ENCODE results near the gene CCL11. TPM values are rescaled to one million over a fixed set of nuclear protein-coding genes. Genes with fewer than 3 reads are reported as not detected.

The CCL11 gene
- polyA plus RNA-seq, 1 donor from 2014 or later: not detected

DNA sequence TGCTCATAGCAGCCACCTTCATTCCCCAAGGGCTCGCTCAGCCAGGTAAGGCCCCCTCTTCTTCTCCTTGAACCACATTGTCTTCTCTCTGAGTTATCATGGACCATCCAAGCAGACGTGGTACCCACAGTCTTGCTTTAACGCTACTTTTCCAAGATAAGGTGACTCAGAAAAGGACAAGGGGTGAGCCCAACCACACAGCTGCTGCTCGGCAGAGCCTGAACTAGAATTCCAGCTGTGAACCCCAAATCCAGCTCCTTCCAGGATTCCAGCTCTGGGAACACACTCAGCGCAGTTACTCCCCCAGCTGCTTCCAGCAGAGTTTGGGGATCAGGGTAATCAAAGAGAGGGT is 30.2 kb upstream of the CCL11 start:
- TF ChIP-seq, protein P1, sequence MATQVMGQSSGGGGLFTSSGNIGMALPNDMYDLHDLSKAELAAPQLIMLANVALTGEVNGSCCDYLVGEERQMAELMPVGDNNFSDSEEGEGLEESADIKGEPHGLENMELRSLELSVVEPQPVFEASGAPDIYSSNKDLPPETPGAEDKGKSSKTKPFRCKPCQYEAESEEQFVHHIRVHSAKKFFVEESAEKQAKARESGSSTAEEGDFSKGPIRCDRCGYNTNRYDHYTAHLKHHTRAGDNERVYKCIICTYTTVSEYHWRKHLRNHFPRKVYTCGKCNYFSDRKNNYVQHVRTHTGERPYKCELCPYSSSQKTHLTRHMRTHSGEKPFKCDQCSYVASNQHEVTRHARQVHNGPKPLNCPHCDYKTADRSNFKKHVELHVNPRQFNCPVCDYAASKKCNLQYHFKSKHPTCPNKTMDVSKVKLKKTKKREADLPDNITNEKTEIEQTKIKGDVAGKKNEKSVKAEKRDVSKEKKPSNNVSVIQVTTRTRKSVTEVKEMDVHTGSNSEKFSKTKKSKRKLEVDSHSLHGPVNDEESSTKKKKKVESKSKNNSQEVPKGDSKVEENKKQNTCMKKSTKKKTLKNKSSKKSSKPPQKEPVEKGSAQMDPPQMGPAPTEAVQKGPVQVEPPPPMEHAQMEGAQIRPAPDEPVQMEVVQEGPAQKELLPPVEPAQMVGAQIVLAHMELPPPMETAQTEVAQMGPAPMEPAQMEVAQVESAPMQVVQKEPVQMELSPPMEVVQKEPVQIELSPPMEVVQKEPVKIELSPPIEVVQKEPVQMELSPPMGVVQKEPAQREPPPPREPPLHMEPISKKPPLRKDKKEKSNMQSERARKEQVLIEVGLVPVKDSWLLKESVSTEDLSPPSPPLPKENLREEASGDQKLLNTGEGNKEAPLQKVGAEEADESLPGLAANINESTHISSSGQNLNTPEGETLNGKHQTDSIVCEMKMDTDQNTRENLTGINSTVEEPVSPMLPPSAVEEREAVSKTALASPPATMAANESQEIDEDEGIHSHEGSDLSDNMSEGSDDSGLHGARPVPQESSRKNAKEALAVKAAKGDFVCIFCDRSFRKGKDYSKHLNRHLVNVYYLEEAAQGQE (IDR thresholded peaks at IDR 0.05; ENCODE audit: borderline replicate concordance): no peak
- TF ChIP-seq TAF1 (IDR thresholded peaks at IDR 0.05; ENCODE audit: low read depth) (no peak), MXI1 (conservative IDR thresholded peaks at IDR 0.05; ENCODE audit: poor library complexity, severe bottlenecking) (no peak)
- H3F3A ChIP-seq (ENCODE audit: insufficient read depth, low read length, poor library complexity, severe bottlenecking): peaks cover 3% of the 10 kb centered on the region
- H2AFZ ChIP-seq (ENCODE audit: low read depth, low read length): peak overlapping the region; percentile 17
- peak overlapping the region; percentile 13 for H3K27ac ChIP-seq (ENCODE audit: low read length)
- no peaks in the 10 kb centered on the region for H4K20me1 ChIP-seq (ENCODE audit: insufficient read depth)
- peak overlapping the region; percentile 55 for H3K4me3 ChIP-seq (ENCODE audit: low read length)
- no peaks in the 10 kb centered on the region for H3K79me2 ChIP-seq (replicated peaks; ENCODE audit: insufficient read depth, low read length)
- H3K27me3 ChIP-seq (ENCODE audit: insufficient read depth, low read depth, low read length): no peaks in the 10 kb centered on the region
- no peak overlapping the region for H3K4me2 ChIP-seq (ENCODE audit: low read length)
- H3K9ac ChIP-seq (ENCODE audit: low read length): no peak overlapping the region
- no peaks in the 10 kb centered on the region for H3K9me3 ChIP-seq (ENCODE audit: low read length)
- no peaks in the 10 kb centered on the region for H3K9me2 ChIP-seq (ENCODE audit: insufficient read depth, low read length)
- H3K36me3 ChIP-seq (ENCODE audit: insufficient read depth, low read length): no peaks in the 10 kb centered on the region

DNA sequence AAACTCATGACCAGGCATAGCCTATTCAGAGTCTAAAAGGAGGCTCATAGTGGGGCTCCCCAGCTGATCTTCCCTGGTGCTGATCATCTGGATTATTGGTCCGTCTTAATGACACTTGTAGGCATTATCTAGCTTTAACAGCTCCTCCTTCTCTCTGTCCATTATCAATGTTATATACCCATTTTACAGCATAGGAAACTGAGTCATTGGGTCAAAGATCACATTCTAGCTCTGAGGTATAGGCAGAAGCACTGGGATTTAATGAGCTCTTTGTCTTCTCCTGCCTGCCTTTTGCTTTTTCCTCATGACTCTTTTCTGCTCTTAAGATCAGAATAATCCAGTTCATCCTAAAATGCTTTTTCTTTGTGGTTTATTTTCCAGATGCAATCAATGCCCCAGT is 29.7 kb upstream of the CCL11 start:
- Histone ChIP-seq H3F3A (ENCODE audit: insufficient read depth, low read length, poor library complexity, severe bottlenecking) (peaks cover 3% of the 10 kb centered on the region), H3K36me3 (ENCODE audit: insufficient read depth, low read length) (no peaks in the 10 kb centered on the region), H3K4me2 (ENCODE audit: low read length) (no peak overlapping the region), H3K9ac (ENCODE audit: low read length) (no peak overlapping the region), H3K79me2 (replicated peaks; ENCODE audit: insufficient read depth, low read length) (no peaks in the 10 kb centered on the region), H2AFZ (ENCODE audit: low read depth, low read length) (no peak overlapping the region), H3K4me3 (ENCODE audit: low read length) (no peak overlapping the region), H3K9me2 (ENCODE audit: insufficient read depth, low read length) (no peaks in the 10 kb centered on the region), H3K9me3 (ENCODE audit: low read length) (no peaks in the 10 kb centered on the region), H4K20me1 (ENCODE audit: insufficient read depth) (no peaks in the 10 kb centered on the region), H3K27me3 (ENCODE audit: insufficient read depth, low read depth, low read length) (no peaks in the 10 kb centered on the region), H3K27ac (ENCODE audit: low read length) (no peak overlapping the region)
- TF ChIP-seq MXI1 (conservative IDR thresholded peaks at IDR 0.05; ENCODE audit: poor library complexity, severe bottlenecking) (no peak), RAD21 (conservative IDR thresholded peaks at IDR 0.05) (no peak), EP300 (conservative IDR thresholded peaks at IDR 0.05; ENCODE audit: poor library complexity, severe bottlenecking) (no peak), SMC3 (conservative IDR thresholded peaks at IDR 0.05; ENCODE audit: poor library complexity) (no peak), POLR2AphosphoS5 (IDR thresholded peaks at IDR 0.05) (no peak), TAF1 (IDR thresholded peaks at IDR 0.05; ENCODE audit: low read depth) (no peak), EZH2 (IDR thresholded peaks at IDR 0.05; ENCODE audit: borderline replicate concordance, insufficient read depth, low read length, poor library complexity, severe bottlenecking) (no peak)
- TF ChIP-seq, protein P1 (IDR thresholded peaks at IDR 0.05; ENCODE audit: borderline replicate concordance): no peak
- TF ChIP-seq, protein P2, sequence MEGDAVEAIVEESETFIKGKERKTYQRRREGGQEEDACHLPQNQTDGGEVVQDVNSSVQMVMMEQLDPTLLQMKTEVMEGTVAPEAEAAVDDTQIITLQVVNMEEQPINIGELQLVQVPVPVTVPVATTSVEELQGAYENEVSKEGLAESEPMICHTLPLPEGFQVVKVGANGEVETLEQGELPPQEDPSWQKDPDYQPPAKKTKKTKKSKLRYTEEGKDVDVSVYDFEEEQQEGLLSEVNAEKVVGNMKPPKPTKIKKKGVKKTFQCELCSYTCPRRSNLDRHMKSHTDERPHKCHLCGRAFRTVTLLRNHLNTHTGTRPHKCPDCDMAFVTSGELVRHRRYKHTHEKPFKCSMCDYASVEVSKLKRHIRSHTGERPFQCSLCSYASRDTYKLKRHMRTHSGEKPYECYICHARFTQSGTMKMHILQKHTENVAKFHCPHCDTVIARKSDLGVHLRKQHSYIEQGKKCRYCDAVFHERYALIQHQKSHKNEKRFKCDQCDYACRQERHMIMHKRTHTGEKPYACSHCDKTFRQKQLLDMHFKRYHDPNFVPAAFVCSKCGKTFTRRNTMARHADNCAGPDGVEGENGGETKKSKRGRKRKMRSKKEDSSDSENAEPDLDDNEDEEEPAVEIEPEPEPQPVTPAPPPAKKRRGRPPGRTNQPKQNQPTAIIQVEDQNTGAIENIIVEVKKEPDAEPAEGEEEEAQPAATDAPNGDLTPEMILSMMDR (IDR thresholded peaks at IDR 0.05; ENCODE audit: poor library complexity, severe bottlenecking): no peak

Data from neural cell (in vitro differentiated cells).